Right atrium auricular region (tissue), 2 donors: Measurements from ENCODE around the gene RNF40. TPM values are rescaled to one million over a fixed set of nuclear protein-coding genes. Genes with fewer than 3 reads are reported as not detected.

Experiments
- DNase-seq: peaks from one replicate; pipeline ENCODE4 v3.0.0-alpha.2; 2019; ENCODE audit warnings: low spot score
- H3K27ac ChIP-seq, 2 donors: fragments of 200-600 bp; sonication (generic); 1 replicate in 1 of 2; 2 replicates in 1 of 2; pipeline ENCODE4 v1.5.1; 2016 to 2019
- H3K27me3 ChIP-seq, 2 donors: fragments of 200-600 bp; sonication (generic); one replicate each; pipeline versions ENCODE4 v1.5.1 to v1.6.0; 2017 to 2019
- H3K36me3 ChIP-seq: fragments of 200-600 bp; sonication (generic); one replicate; pipeline ENCODE4 v1.5.1; 2016
- H3K4me1 ChIP-seq, 2 donors: fragments of 200-600 bp; sonication (generic); one replicate each; pipeline versions ENCODE4 v1.5.1 to v1.6.0; 2017 to 2019
- H3K4me3 ChIP-seq, 2 donors: fragments of 200-600 bp; sonication (generic); 1 replicate in 1 of 2; 2 replicates in 1 of 2; pipeline ENCODE4 v1.5.1; 2017 to 2019; ENCODE audit warnings: mild to moderate bottlenecking in 1 of 2, moderate library complexity in 1 of 2
- H3K9me3 ChIP-seq, 2 donors: fragments of 200-600 bp; sonication (generic); one replicate each; pipeline ENCODE4 v1.5.1; 2019
- CTCF ChIP-seq, 2 donors: fragments of 200-600 bp; sonication (generic); IDR thresholded peaks; one replicate each; pipeline ENCODE4 v1.5.1; 2019; ENCODE audit warnings: antibody characterized with exemption in 2 of 2
- total RNA-seq, 2 donors: library from RNA; depleted of rRNA; stranded (reverse); fragments of >200 nt; gene quantifications; one replicate each; pipeline ENCODE4 v1.1.0, GENCODE V29; 2016

Gene RNF40
- total RNA-seq, 2 donors from 2014 or later: 48.5 to 59.5 TPM

DNA sequence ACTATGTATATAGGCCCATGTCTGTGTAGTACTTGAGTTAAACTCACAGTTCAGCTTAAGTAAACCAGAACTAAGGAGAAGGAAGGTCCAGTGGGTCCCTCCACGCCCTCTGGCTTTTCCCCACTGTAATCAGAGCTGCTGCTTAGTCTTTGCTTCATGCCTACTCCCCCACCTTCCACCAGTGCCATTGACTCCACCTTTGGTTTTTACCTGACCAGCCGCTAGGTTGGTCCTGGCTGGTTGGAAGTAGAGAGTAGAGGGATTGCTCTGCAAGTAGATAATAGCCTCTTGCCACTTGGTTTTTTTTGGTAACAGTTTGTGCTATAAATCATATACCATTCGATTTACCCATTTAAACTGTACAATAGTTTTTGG lies 36.7 kb upstream of the RNF40 start:
- no peak for TF ChIP-seq CTCF (IDR thresholded peaks at IDR 0.05)
- Histone ChIP-seq H3K9me3 (no peaks in the 10 kb centered on the region), H3K4me1 (no peaks in the 10 kb centered on the region), H3K27ac (no peak overlapping the region), H3K27me3 (no peaks in the 10 kb centered on the region), H3K36me3 (peaks cover 70% of the 10 kb centered on the region), H3K4me3 (no peak overlapping the region)
- DNase-seq: no peak

DNA sequence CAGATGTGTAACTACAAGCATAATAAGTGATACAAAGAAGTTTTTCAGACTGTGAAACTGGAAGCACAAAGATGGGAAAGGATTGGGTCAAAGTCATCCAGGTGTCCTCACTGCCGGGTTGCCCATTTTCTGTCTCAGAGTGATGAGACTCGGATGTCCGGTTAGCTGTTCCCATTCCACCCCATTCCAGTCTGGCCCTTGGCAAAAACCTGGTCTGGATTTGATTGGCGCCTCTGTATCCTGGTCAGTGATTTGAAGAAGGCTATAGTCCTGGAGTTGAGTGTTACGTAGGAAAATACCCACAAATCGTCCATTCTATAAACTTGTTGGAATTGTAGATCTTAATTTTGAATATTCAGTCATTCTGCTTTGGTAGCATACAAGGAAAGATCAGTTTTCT lies 33.8 kb upstream of the RNF40 start:
- H3K27ac ChIP-seq: no peak overlapping the region
- TF ChIP-seq CTCF (IDR thresholded peaks at IDR 0.05): no peak
- H3K4me1 ChIP-seq: no peaks in the 10 kb centered on the region
- no peak for DNase-seq
- H3K27me3 ChIP-seq: no peaks in the 10 kb centered on the region
- H3K9me3 ChIP-seq: no peaks in the 10 kb centered on the region
- peaks cover 70% of the 10 kb centered on the region for H3K36me3 ChIP-seq
- H3K4me3 ChIP-seq: no peak overlapping the region

DNA sequence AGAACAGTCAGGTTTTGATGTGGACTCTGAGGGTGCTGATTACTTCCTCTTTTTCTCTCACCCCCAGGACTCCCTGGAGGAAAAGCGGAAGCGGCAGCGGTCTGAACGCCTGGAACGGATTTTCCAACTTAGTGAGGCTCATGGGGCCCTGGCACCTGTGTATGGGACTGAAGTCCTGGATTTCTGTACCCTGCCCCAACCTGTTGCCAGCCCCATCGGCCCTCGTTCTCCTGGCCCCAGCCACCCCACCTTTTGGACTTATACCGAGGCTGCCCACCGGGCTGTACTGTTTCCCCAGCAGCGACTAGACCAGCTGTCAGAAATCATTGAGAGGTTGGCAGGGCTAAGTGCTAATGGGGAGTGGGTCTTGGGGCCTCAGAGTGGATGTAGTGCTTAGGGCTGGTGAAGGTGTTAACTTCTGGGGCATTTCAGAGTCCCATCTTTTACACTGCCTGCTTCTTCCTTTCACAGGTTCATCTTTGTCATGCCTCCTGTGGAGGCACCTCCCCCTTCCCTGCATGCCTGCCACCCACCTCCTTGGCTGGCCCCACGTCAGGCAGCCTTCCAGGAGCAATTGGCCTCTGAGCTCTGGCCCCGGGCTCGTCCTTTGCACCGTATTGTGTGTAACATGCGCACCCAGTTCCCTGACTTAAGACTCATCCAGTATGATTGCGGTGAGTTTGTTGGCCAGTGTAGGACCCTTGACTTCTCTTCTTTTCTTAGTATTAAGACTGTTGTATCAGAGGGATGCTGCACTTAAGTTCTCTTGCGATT lies 33.0 kb upstream of the RNF40 start:
- TF ChIP-seq CTCF (IDR thresholded peaks at IDR 0.05): no peak
- Histone ChIP-seq H3K36me3 (peaks cover 70% of the 10 kb centered on the region), H3K4me3 (no peak overlapping the region), H3K4me1 (no peaks in the 10 kb centered on the region), H3K27me3 (no peaks in the 10 kb centered on the region), H3K9me3 (no peaks in the 10 kb centered on the region), H3K27ac (no peak overlapping the region)
- no peak for DNase-seq

DNA sequence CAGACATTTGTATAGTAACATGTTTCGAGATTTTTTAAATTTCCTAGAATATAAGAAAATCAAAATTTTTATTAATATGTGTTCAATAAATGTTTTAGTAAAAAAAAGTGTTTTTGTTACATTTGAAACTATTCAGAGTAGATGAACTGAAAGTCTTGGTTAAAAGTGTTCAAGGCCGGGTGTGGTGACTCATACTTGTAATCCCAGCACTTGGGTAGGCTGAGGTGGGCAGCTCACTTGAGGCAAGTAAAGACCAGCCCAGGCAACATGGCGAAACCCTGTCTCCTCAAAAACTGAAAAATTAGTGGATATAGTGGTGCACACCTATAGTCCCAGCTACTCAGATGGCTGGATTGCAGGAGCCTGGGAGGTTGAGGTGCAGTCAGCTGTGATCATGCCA lies 30.7 kb upstream of the RNF40 start:
- no peak overlapping the region for H3K27ac ChIP-seq
- no peaks in the 10 kb centered on the region for H3K9me3 ChIP-seq
- no peak for DNase-seq
- H3K27me3 ChIP-seq: no peaks in the 10 kb centered on the region
- no peak overlapping the region for H3K4me3 ChIP-seq
- peaks cover 74% of the 10 kb centered on the region for H3K36me3 ChIP-seq
- H3K4me1 ChIP-seq: no peaks in the 10 kb centered on the region
- no peak for TF ChIP-seq CTCF (IDR thresholded peaks at IDR 0.05)

DNA sequence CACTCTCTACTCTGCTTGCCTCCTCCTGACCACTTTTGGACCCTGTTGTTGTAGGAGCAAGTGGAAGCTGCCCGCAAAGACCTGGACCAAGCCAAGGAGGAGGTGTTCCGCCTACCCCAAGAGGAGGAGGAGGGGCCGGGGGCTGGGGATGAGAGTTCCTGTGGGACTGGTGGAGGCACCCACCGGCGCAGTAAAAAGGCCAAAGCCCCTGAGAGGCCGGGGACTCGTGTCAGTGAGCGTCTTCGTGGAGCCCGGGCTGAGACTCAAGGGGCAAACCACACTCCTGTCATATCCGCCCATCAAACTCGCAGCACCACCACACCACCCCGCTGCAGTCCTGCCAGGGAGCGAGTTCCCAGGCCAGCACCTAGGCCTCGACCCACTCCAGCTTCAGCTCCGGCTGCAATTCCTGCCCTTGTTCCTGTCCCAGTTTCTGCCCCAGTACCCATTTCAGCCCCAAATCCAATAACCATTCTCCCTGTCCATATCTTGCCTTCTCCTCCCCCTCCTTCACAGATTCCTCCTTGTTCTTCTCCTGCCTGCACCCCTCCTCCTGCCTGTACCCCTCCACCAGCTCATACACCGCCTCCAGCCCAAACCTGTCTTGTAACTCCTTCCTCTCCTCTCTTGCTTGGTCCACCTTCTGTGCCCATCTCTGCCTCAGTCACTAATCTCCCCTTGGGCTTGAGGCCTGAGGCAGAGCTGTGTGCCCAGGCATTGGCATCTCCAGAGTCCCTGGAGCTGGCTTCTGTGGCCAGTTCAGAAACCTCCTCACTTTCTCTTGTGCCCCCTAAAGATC lies 24.9 kb upstream of the RNF40 start:
- no peak for DNase-seq

More for the DNA sequence above, 24.9 kb upstream of the RNF40 start:
- TF ChIP-seq CTCF (IDR thresholded peaks at IDR 0.05): no peak
- Histone ChIP-seq H3K27ac (no peak overlapping the region), H3K4me1 (peaks cover 0 to 23% of the 10 kb centered on the region in 2 donors), H3K27me3 (no peaks in the 10 kb centered on the region), H3K36me3 (peaks cover 73% of the 10 kb centered on the region), H3K4me3 (no peak overlapping the region), H3K9me3 (no peaks in the 10 kb centered on the region)
